ENCODE data around the gene CYB5RL.

DNA sequence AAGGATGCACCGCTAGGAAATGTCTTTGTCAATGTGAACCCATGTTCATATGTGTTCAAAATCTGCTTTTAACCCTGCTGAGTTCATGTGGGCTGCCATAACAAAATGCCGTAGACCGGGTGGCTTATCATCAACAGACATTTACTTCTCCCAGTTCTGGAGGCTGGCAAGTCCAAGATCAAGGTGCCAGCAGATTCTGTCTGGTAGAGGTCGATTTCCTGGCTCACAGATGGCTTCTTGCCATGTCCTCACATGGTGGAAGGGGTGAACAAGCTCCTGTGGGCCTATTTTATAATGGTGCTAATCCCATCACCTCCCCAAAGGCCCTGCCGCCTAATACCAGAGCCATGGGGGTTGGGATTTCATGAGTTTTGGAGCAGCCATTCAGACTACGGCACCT lies 42.4 kb downstream of the CYB5RL start:
- no peak for TF ChIP-seq POLR2A (IDR thresholded peaks at IDR 0.05; ENCODE audit: low read depth, low read length)
- TF ChIP-seq POLR2AphosphoS5 (IDR thresholded peaks at IDR 0.05; ENCODE audit: low read depth, low read length), result no peak
- TF ChIP-seq POU2F2 (IDR thresholded peaks at IDR 0.05; ENCODE audit: low read depth, low read length), result no peak
- TF ChIP-seq TAF1 (IDR thresholded peaks at IDR 0.05; ENCODE audit: low read depth, low read length), result no peak

All from GM12891 (cell line).